PFSK-1 (cell line): ENCODE results near the gene POLA1.

Source experiments
- FOXP2 ChIP-seq: optimal IDR thresholded peaks from 2 replicates; pipeline ENCODE3; 2011; ENCODE audit warnings: borderline replicate concordance, control low read depth, inconsistent platforms; ENCODE audit not compliant: insufficient read depth; ENCODE audit errors: extremely low read length, extremely low read depth
- POLR2AphosphoS5 ChIP-seq: IDR thresholded peaks from 2 replicates; pipeline ENCODE4 v1.6.1; 2012; ENCODE audit warnings: low read depth, mild to moderate bottlenecking, control low read depth, low read length, moderate library complexity
- SIN3A ChIP-seq: IDR thresholded peaks from 2 replicates; pipeline ENCODE4 v1.6.1; 2012; ENCODE audit warnings: mild to moderate bottlenecking, low read length, moderate library complexity, borderline replicate concordance; ENCODE audit not compliant: insufficient read depth
- TAF1 ChIP-seq: IDR thresholded peaks from 2 replicates; pipeline ENCODE4 v1.6.1; 2012; ENCODE audit warnings: low read length, control low read depth, borderline replicate concordance; ENCODE audit not compliant: insufficient read depth
- TF ChIP-seq, protein P1 (sequence below), 2 experiments: IDR thresholded peaks; 2 replicates each; pipeline versions ENCODE4 v1.6.1 to v1.8.0; 2011 to 2012; ENCODE audit warnings: low read depth in 2 of 2, low read length in 2 of 2, control low read depth in 1 of 2, inconsistent platforms in 1 of 2, mild to moderate bottlenecking in 1 of 2, moderate library complexity in 1 of 2; ENCODE audit not compliant: insufficient read depth in 1 of 2

The POLA1 gene

DNA sequence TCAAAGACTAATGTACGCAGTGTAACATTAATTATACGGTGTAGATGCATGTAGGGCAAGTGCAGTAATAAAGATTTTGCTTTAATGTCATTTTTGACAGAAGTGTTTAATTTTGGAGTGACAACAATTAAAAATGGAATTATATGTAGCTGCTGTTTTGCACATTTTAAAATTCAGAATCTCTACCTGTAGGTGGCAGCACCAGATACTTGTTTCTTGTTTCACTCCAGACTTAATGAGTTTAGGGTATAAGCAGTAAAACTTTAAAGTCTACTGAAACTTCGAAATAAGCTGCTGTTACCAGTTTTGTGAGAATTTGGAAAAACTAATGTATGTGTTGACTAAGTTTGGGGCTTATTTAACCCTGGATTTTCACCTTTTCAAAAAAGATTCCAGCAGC lies 144.9 kb downstream of the POLA1 start:
- no peak for TF ChIP-seq TAF1

DNA sequence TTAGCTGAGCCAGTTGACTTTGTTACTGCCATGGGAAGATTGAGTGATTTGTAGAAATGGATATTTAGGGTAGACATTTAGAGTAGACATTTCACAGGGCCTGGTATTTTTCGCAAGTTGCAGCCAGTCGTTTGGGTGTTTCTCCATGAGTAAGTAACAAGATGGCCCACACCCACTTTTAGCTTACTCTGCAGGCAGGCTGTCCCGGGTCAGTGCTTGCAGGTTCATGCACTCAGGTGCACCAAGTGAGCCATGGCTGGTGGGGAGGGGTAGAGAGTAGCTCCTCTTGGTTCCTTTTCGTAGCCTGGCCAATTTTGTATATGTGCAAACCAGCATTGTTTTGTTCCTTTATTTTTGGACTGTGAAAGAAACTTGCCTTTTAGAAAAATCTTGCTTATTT lies 145.6 kb downstream of the POLA1 start:
- TF ChIP-seq TAF1 = no peak
- no peak for TF ChIP-seq POLR2AphosphoS5
- TF ChIP-seq FOXP2 = no peak
- TF ChIP-seq SIN3A = no peak
- TF ChIP-seq, protein P1, sequence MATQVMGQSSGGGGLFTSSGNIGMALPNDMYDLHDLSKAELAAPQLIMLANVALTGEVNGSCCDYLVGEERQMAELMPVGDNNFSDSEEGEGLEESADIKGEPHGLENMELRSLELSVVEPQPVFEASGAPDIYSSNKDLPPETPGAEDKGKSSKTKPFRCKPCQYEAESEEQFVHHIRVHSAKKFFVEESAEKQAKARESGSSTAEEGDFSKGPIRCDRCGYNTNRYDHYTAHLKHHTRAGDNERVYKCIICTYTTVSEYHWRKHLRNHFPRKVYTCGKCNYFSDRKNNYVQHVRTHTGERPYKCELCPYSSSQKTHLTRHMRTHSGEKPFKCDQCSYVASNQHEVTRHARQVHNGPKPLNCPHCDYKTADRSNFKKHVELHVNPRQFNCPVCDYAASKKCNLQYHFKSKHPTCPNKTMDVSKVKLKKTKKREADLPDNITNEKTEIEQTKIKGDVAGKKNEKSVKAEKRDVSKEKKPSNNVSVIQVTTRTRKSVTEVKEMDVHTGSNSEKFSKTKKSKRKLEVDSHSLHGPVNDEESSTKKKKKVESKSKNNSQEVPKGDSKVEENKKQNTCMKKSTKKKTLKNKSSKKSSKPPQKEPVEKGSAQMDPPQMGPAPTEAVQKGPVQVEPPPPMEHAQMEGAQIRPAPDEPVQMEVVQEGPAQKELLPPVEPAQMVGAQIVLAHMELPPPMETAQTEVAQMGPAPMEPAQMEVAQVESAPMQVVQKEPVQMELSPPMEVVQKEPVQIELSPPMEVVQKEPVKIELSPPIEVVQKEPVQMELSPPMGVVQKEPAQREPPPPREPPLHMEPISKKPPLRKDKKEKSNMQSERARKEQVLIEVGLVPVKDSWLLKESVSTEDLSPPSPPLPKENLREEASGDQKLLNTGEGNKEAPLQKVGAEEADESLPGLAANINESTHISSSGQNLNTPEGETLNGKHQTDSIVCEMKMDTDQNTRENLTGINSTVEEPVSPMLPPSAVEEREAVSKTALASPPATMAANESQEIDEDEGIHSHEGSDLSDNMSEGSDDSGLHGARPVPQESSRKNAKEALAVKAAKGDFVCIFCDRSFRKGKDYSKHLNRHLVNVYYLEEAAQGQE (IDR thresholded peaks at IDR 0.05; ENCODE audit: insufficient read depth in 1 of 2, low read depth in 2 of 2, low read length in 2 of 2) = no peak

DNA sequence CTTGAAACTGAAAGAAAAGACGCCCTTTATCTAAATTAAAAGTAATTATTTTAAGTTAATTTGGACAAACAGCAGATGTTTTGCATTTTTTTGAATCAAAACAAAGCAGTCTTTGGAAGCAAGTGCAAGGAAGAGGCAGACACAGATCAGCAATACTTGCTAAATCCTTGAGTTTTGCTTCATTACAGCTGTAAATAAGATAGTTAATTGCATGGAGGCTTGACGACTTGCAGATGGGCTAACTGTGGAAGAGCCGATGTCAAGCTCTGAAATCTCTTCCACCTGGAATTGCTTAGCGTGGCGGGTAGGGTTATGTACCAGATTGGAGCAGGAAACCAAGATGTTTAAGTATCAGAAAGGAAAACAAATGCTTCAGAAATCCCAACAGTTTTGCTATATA lies 148.8 kb downstream of the POLA1 start:
- TF ChIP-seq, protein P1 (IDR thresholded peaks at IDR 0.05; ENCODE audit: insufficient read depth in 1 of 2, low read depth in 2 of 2, low read length in 2 of 2) = no peak
- no peak for TF ChIP-seq TAF1
- TF ChIP-seq POLR2AphosphoS5 = no peak
- no peak for TF ChIP-seq FOXP2
- TF ChIP-seq SIN3A = no peak

DNA sequence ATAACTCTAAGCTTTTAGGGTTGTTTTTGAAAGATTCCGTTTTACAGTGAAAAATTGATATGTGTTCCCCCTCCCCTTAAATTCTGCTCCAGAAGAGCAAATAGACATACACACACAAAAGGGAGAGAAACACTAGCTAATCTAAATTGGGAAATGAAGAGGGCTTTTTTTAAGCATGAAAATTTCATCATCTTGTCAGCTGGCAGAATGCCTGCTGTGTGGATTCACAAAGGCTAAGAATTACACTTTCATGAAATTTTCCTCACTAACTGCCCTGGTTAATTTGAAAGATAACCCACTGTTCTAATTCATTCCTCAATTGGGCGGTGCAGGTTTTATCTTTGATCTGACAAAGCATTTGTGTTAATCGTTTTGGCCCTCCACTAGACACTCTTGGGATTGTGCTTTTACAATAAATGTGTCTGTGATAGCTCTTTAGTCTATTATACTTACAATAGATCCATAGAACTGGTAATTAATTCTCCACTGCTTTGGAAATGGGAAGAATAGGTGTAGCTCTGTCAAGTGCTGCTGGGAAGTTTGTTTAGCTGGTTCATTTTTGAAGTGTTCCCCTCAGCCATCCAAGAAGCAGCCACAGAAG lies 152.9 kb downstream of the POLA1 start:
- TF ChIP-seq FOXP2 (no peak), TAF1 (no peak), POLR2AphosphoS5 (no peak), SIN3A (no peak)
- TF ChIP-seq, protein P1 (IDR thresholded peaks at IDR 0.05; ENCODE audit: insufficient read depth in 1 of 2, low read depth in 2 of 2, low read length in 2 of 2) = no peak

DNA sequence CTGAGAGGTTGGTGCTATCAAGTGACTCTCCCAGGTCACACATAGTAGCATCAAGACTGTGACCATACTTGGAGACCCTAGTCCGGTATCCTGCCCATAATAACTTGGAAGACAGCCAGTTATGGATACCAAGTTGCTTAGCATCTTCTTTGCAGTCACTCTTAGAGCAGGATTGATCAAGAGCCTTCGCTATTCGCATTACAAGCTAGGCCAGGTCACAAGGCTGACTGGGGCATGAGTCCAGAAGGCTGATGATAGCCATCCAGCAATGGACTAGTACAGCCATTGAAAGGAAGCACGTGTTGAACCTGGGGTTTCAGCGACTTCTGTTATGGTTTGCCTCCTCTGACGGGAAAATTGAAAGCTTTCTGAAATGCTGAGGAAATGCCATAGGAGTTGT lies 157.6 kb downstream of the POLA1 start:
- TF ChIP-seq, protein P1 (IDR thresholded peaks at IDR 0.05; ENCODE audit: insufficient read depth in 1 of 2, low read depth in 2 of 2, low read length in 2 of 2) = no peak
- TF ChIP-seq FOXP2 (no peak), POLR2AphosphoS5 (no peak), TAF1 (no peak), SIN3A (no peak)
